GM10266 (cell line): ENCODE measurements around the gene FAM118A.
"Not testable (repeated sequence)": the region's sequence is repeated elsewhere in the genome, so short reads cannot be mapped to it uniquely, and the experiment has no call there.

Experiments
- DNase-seq: peaks from one replicate; pipeline ENCODE4 v3.0.0; 2012; ENCODE audit errors: extremely low spot score
- CTCF ChIP-seq: IDR thresholded peaks from 2 replicates; pipeline ENCODE4 v1.5.1; 2012; ENCODE audit warnings: mild to moderate bottlenecking, low read depth; ENCODE audit not compliant: control insufficient read depth, insufficient read depth; ENCODE audit errors: missing control alignments

The FAM118A gene

DNA sequence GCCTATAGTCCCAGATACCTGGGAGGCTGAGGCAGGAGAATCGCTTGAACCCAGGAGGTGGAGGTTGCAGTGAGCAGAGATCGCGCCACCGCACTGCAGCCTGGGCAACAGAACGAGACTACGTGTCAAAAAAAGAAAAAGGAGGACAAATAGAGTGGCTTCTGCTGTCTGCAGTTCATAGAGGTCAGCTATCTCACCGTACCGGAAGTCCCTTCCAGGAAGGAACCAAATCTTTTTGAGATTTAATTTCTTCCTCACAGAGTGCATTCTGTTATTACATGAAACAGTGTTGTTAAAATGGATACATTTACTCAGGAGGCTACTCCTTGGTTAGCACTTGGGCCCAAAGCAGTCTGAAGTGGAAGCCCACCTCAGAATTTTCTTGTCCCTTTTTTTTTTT lies 33.4 kb downstream of the FAM118A start:
- TF ChIP-seq CTCF = no peak
- no peak for DNase-seq

DNA sequence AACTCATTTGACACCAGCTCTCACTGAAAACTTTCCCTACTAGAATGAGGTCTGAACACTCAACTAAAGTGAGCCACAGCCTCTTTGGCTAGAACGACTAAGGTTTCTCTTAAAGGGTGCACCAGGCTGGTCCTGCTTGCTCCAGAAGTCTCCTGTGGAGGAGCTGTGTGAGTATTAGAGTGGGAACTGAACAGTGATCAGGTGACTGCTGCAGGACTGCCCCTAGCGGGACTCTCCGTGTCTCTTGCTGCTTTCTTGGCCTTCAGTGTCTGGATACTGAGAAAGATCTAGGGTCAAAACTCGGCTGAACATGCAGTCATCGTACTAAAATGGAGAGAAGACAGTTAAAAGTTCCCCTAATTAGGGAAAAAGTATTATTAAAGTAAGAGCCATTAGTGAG lies 34.6 kb downstream of the FAM118A start:
- TF ChIP-seq CTCF = no peak
- DNase-seq = no peak

- DNase-seq = no peak
- TF ChIP-seq CTCF = no peak
Measured at GRCh38 chr22:45349916-45350315, 40.2 kb downstream of the FAM118A start.

DNA sequence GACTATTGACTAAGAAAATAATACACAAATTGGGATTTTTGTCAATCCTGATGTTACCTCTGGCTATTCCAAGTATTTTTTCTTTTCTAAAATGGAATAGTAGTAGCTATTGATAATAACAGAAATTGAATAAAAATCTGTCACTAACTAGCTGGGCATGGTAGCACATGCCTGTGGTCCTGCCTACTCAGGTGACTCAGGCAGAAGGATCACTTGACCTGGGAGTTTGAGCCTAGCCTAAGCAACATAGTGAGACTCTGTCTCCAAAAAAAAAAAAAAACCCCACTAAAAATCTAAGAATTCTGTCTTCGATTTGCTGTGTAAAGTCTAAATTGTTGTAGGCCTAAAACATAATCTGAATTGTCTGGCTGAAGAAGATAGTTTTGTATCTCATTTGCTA lies 42.2 kb downstream of the FAM118A start:
- DNase-seq = no peak
- no peak for TF ChIP-seq CTCF

GRCh38 chr22:45352757-45353156 lies 43.0 kb downstream of the FAM118A start:
- not testable (repeated sequence) for DNase-seq

- no peak for DNase-seq
- TF ChIP-seq CTCF = no peak
Measured at GRCh38 chr22:45353786-45354185, 44.1 kb downstream of the FAM118A start.

GRCh38 chr22:45357490-45357889 lies 47.8 kb downstream of the FAM118A start:
- no peak for DNase-seq
- TF ChIP-seq CTCF = no peak

DNA sequence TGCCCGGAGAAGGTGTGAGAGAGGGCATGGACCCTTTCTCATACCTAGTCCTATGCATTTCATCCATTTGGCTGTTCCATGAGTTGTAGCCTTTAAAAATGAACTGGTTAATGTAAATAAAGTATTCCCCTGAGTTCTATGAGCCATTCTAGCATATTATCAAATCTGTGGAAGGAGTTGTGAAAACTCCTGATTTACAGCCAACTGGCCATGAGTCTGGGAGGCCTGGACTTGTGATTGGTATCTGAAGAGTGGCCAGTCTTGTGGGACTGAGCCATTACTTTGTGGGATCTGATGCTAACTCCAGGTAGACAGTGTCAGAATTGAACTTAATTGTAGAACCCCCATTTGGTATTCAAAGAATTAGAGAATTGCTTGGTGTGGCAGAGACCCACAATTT lies 48.4 kb downstream of the FAM118A start:
- TF ChIP-seq CTCF = no peak

More for the DNA sequence above, 48.4 kb downstream of the FAM118A start:
- DNase-seq = no peak
